SJSA1 (cell line): ENCODE measurements around the gene FAM83G. TPM values are rescaled to one million over a fixed set of nuclear protein-coding genes. Genes with fewer than 3 reads are reported as not detected.
"Not testable (repeated sequence)": the region's sequence is repeated elsewhere in the genome, so short reads cannot be mapped to it uniquely, and the experiment has no call there.

Experiments used
- DNase-seq, 2 experiments: peaks; one replicate each; pipeline ENCODE4 v3.0.0-alpha.2; 2015 to 2020; ENCODE audit warnings: low spot score in 2 of 2, low read depth in 1 of 2
- H3K27ac ChIP-seq: fragments of 250-450 bp; sonication (Bioruptor Pico); 2 replicates; pipeline ENCODE4 v1.5.1; 2020; ENCODE audit warnings: mild to moderate bottlenecking, moderate library complexity
- H3K27me3 ChIP-seq: fragments of 250-450 bp; sonication (Bioruptor Pico); replicated peaks from 2 replicates; pipeline ENCODE4 v1.5.1; 2020; ENCODE audit warnings: mild to moderate bottlenecking, moderate library complexity
- H3K36me3 ChIP-seq: fragments of 250-450 bp; sonication (Bioruptor Pico); 2 replicates; pipeline ENCODE4 v1.5.1; 2020; ENCODE audit warnings: mild to moderate bottlenecking
- H3K4me1 ChIP-seq: fragments of 250-450 bp; sonication (Bioruptor Pico); replicated peaks from 2 replicates; pipeline ENCODE4 v1.6.1; 2021; ENCODE audit warnings: mild to moderate bottlenecking
- H3K4me3 ChIP-seq: fragments of 250-450 bp; sonication (Bioruptor Pico); 2 replicates; pipeline ENCODE4 v1.5.1; 2020; ENCODE audit warnings: mild to moderate bottlenecking
- H3K9me3 ChIP-seq: fragments of 250-450 bp; sonication (Bioruptor Pico); replicated peaks from 2 replicates; pipeline ENCODE4 v1.5.1; 2020; ENCODE audit warnings: mild to moderate bottlenecking
- total RNA-seq: library from RNA; depleted of rRNA; stranded (reverse); fragments of >200 nt; shearing (Covaris generic); gene quantifications from 2 replicates; pipeline ENCODE4 v1.2.3, GENCODE V29; 2014

The FAM83G gene
- total RNA-seq, 1 experiment from 2014 or later = 6.7 TPM

DNA sequence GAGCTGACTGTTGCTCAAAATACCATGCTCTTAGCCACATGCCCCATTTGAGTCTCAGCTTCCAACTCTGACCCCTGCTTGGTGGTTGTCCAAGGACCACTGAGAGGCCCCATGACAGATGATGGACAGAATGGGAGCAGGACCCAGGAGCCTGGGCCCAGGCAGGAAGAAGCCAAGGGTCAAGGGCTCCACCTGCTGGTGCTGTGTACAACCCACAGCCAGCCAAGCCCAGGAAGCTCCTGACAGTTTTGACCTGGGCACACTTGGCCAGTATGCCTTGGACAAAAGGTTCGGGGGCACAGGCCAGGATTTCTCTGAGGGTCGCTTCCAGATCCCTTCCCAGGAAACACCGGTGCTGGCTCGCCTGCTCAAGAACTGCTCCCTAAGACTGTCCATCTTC is 27.2 kb upstream of the FAM83G start:
- not testable (repeated sequence) for H3K9me3 ChIP-seq, H3K4me3 ChIP-seq, H3K27ac ChIP-seq, H3K4me1 ChIP-seq, H3K27me3 ChIP-seq, H3K36me3 ChIP-seq
- peak in 1 of 2 experiments; percentile 84 for DNase-seq

DNA sequence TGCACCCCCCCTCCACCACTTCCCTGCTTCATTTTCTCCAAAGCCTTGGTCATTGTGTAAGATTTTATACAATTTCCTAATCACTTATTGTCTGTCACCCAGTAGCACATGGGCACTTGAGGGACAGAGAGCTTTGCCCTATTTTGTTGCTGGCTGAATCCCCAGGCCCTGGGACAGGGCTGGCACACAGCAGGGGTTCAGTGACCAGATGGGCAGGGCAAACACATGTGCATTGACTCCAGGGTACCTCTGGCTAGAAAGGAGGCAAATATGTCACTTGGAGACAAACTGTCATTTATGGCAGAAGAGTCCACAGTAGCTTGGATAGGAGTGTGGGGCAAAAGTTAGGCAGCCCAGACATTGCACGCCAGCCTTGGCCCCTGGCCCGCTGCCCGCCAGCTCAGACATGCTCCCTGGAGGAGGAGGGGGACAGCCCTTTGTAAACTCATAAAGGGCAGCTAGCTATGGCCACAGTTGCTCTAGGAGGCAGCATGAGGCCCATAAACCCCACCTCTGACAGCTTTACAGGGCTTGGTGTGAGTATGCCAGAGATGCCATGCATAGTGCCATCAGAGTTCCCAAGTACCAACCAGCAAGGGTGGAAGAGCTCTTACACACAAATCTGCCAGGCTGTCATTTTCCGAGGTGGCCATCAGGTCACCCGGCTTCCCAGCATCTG is 26.3 kb upstream of the FAM83G start:
- not testable (repeated sequence) for H3K27ac ChIP-seq, H3K4me3 ChIP-seq, H3K9me3 ChIP-seq, DNase-seq, H3K27me3 ChIP-seq, H3K4me1 ChIP-seq, H3K36me3 ChIP-seq

DNA sequence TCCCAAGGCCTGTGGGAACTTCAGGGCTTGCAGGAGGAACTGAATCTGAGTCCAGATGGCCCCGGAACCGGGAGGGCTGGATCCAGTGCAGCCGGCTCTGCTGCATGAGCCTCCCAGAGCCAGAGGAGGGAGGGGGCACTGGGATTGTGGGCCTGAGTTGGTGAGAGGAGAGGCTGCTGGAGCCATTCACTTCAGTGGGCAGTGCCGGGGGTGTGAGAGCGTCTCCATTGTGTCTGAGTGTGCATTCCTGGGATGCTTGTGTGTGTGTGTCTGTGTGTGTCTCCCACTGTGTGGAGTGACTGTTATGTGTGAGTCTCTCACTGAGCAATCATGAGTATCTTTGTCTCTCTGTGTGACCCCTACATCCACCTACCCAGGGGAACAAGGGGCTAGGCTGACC is 25.2 kb upstream of the FAM83G start:
- H3K36me3 ChIP-seq, H3K27me3 ChIP-seq, H3K4me1 ChIP-seq, H3K4me3 ChIP-seq, H3K27ac ChIP-seq, H3K9me3 ChIP-seq, DNase-seq: not testable (repeated sequence)

DNA sequence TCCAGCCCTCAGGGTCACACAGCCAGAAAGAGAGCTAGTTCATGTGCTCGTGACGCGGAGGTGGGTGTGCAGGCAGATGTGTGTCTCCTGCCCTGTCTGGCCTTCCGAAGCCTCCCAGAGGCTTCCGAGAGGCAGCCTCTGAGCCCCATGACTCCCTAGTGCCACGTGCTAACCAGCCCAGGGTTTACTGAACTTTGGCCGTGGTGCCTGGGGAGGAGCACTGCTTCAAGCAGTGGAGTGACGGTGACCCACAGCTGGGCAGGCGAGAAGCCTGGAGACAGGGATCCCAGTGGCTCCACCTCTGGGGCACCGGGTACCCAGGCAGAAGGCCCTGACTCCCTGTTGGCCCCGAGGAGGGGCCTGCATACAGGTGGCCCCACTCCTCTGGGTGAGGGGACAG is 24.1 kb upstream of the FAM83G start:
- not testable (repeated sequence) for H3K27ac ChIP-seq, H3K36me3 ChIP-seq, H3K4me1 ChIP-seq, H3K27me3 ChIP-seq, DNase-seq, H3K4me3 ChIP-seq, H3K9me3 ChIP-seq

DNA sequence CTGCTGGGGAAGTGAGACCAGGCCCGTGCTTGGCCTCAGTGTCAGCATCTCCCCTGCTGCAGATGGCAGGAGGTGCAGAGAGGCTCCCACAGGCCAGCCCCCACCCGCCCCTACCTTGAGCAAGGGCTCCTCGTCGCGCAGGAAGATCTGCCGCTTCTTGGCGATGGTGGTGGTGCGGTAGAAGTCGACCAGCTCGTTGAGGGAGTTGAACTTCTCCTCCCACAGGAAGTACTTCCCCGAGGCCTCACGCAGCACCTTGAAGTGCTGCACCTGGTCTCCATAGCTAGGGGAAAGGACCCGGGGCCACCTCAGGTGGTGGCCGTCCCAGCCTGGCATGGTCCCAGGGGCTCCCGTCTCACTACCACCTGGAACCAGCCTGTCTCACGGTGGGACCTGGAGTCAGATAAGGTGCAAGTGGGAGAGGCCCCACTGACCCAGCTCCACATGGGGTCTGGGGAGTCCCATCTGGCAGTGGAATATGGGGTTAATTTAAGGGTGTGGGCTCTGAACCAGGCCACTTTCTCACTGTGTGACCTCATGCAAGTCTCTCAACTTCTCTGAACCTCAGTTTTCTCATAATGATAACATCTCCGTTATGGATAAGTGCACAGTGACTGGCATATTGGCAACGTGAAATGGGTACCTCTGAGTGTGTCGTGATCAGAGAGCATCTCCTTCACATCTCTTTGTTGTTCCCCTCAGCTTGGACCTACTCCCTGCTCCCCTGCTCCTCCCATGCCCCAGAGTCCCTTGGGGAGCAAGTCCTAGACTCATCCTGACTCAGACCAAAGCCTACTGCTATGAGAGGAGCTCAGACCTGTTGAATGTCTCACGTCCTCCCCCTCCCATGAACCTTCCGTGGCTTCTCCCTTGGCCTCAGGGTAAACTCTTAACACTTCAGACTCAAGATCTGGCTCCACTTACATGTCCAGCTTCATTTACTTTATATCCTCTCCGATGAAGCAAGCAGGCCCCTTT is 19.8 kb upstream of the FAM83G start:
- no peaks in the 10 kb centered on the region for H3K4me1 ChIP-seq
- DNase-seq = no peak
- no peak overlapping the region for H3K27ac ChIP-seq
- H3K36me3 ChIP-seq = no peaks in the 10 kb centered on the region
- H3K4me3 ChIP-seq = no peak overlapping the region
- no peaks in the 10 kb centered on the region for H3K9me3 ChIP-seq
- H3K27me3 ChIP-seq = no peaks in the 10 kb centered on the region

DNA sequence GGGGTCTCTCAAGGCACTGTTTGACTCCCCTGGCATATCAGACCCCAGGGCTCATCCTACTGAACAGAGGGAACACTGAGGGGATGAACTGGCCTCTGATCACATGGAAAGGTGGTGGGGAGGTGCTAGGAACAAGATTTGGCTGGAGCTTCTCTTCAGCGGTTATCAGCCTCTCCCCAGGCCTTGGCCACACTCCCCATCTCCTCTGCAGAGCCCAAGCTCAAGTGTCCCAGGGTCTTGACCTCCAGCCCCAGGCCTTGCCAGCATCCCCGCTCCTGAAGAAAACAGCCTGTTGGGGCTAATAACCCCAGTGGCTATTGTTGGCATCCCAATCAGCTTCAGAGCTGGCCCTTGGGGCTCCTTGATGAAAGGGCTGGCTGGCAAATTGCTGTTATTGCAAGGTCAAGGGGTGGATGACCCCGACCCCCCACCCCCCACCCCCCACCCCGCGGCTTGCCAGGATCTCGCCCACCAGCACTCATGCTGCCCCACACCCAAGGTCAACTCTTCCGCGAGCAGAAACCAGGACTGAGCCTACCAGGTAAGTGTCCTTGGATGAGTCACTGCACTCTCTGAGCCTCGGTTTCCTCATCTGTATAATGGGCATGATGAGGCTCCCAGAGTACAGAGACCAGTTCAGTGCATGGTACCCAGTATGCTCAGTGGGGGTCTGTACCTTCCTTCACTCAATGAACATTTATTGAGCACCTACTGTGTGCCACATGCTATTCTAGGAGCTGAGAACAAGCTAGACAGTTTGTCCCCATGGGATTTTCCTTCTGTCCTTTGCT is 18.8 kb upstream of the FAM83G start:
- no peak overlapping the region for H3K27ac ChIP-seq
- H3K4me3 ChIP-seq = no peak overlapping the region
- no peaks in the 10 kb centered on the region for H3K36me3 ChIP-seq
- DNase-seq = no peak
- H3K9me3 ChIP-seq = no peaks in the 10 kb centered on the region
- H3K27me3 ChIP-seq = no peaks in the 10 kb centered on the region
- H3K4me1 ChIP-seq = no peaks in the 10 kb centered on the region

DNA sequence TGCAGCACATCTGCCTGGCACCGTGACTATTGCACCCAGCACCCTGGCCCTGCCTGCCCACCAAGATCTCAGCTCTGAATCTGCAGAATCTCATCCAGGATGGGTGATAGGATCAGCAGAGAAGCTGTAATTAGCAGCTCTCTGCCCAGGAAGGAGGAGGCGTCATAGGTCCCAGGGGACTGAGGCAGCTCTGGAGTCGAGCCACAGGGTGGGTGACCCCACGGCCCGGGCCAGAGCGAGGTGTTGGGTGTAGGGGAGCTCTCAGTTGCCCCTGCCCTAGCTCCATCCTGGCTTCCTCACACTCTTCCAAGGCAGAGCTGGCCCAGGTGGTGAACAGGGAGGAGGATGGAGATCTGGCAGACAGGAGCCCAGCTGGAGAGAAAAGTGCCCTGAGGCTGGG is 18.2 kb upstream of the FAM83G start:
- no peaks in the 10 kb centered on the region for H3K36me3 ChIP-seq
- no peak overlapping the region for H3K27ac ChIP-seq
- no peak for DNase-seq
- H3K9me3 ChIP-seq = no peaks in the 10 kb centered on the region
- H3K27me3 ChIP-seq = no peaks in the 10 kb centered on the region
- H3K4me3 ChIP-seq = no peak overlapping the region
- no peaks in the 10 kb centered on the region for H3K4me1 ChIP-seq

DNA sequence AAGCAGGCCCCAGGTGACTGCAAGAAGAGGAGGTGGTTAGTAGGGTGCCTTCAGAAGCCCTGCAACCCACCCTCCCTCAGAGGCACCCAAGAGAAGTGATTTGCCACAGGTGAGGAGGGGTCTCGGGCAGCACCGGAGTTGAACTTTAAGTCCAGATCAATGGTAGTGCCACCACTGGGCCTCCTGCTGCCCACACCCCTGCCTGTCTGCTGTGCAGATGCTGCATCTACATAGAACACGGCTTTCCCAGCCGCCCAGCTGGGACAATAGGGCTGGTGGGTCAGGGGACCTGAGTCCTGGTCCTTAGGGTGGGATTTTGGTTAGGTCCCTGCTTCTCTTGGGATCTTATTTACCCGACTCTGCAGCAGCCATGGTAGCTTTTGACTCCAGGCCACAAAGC is 17.6 kb upstream of the FAM83G start:
- H3K36me3 ChIP-seq = no peaks in the 10 kb centered on the region
- no peak for DNase-seq
- no peaks in the 10 kb centered on the region for H3K27me3 ChIP-seq
- no peak overlapping the region for H3K27ac ChIP-seq
- no peaks in the 10 kb centered on the region for H3K4me1 ChIP-seq
- no peak overlapping the region for H3K4me3 ChIP-seq
- H3K9me3 ChIP-seq = no peaks in the 10 kb centered on the region

DNA sequence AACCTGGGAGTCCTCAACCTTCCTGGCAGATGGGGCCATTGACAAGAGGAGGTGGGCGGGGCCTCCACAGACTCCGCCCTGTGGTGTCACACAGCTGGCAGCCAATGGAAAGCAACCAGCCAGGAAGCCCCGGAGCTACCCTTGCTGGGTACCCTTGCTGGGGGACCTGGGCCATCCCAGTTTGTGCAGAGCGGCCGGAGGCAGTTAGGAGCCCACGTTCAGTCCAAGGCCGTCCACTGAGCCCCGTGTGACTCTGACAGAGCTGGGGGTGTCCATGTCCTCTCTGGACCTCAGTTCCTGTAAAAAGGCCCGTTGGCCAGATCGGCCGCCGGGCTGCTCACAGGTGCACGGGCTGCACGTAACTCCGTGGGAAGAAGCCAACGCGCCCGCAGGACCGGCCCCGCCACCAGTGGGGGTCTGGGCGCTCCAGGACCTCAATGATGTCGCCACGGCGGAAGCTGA is 17.1 kb upstream of the FAM83G start:
- H3K36me3 ChIP-seq = no peaks in the 10 kb centered on the region
- no peaks in the 10 kb centered on the region for H3K27me3 ChIP-seq
- no peaks in the 10 kb centered on the region for H3K9me3 ChIP-seq
- no peak overlapping the region for H3K27ac ChIP-seq
- H3K4me3 ChIP-seq = no peak overlapping the region
- H3K4me1 ChIP-seq = no peaks in the 10 kb centered on the region
- no peak for DNase-seq

DNA sequence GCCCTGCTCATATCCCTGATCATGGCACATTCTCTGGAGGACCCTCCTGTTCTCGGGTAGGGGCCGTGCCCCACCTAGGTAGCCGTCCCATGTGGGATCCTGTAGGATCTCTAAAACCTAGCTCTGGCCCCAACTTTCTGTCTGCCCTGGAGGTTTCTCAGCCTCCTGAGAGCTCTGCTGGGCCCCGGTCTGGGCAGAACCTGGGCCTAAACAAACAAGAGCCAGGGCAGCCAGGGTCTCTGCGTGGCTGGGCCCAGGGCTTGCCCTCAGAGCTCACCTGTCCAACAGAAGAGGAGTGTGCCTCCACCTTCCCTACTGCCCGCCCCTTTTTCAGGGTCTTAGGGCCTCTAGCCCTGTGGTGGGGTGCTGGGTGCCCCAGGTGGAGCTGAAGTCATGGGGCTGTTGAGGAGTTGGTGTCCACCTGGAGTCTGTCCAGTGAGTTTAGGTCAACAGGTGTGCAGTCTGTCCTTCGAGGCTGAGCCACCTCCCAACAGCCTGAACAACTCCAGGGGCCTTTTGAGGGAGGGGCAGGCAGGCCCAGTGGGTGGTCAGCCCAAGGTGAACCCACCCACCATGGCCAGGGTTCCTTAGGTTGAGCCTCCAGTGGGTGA is 16.6 kb upstream of the FAM83G start:
- not testable (repeated sequence) for H3K27ac ChIP-seq, H3K36me3 ChIP-seq, H3K27me3 ChIP-seq, H3K4me1 ChIP-seq, H3K4me3 ChIP-seq, DNase-seq, H3K9me3 ChIP-seq

DNA sequence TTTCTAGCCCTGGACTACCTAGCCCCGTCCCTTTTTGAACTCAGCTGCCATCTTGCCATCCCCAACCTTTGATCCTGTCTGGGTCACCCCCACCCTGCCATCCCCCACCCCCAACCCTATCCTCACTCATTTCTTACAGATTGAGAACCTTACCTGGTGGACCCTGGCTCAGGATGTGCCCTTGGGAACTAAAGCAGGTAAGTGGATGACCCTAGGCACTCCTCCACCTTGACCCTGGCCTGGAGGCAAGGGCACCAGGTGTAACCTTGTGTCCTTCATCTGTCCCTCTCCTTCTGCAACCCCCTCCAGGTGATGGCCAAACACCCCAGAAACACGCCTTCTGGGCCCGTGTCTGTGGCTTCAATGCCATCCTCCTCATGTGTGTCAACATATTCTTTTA is 15.5 kb upstream of the FAM83G start:
- H3K36me3 ChIP-seq = no peaks in the 10 kb centered on the region
- no peaks in the 10 kb centered on the region for H3K27me3 ChIP-seq

DNA sequence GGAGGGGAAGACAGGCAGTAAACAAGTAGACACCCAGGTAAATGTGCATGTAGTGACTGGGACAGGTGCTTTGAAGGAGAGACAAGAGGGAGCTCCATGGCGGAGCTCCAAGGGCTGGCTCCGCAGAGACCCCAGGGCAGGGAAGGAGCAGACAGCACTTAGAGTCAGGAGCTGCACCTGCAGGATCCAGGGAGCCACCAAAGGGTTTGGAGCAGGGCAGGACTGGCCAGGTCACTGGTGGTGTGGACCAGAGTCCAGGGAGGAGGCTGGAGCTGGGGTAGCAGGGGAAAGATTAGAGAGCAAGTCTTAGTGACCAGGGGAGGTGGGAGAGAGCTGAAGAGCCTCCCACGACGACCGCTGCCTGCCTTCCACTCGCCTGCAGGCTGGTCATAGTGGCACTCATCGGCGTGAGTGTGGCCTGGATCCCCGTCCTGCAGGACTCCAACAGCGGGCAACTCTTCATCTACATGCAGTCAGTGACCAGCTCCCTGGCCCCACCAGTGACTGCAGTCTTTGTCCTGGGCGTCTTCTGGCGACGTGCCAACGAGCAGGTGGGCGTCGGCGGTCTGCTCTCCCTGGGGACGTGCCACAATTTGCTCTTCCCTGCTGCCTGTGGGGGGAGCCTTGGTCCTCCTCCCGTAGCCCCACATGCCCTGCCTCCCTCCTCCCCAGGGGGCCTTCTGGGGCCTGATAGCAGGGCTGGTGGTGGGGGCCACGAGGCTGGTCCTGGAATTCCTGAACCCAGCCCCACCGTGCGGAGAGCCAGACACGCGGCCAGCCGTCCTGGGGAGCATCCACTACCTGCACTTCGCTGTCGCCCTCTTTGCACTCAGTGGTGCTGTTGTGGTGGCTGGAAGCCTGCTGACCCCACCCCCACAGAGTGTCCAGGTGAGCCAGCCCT is 14.7 kb upstream of the FAM83G start:
- Histone ChIP-seq H3K36me3 (no peaks in the 10 kb centered on the region), H3K27me3 (no peaks in the 10 kb centered on the region), H3K9me3 (no peaks in the 10 kb centered on the region), H3K27ac (no peak overlapping the region), H3K4me1 (no peaks in the 10 kb centered on the region), H3K4me3 (no peak overlapping the region)
- no peak for DNase-seq

More for the DNA sequence above, 15.5 kb upstream of the FAM83G start:
- no peak overlapping the region for H3K27ac ChIP-seq
- DNase-seq = no peak
- H3K4me1 ChIP-seq = no peaks in the 10 kb centered on the region
- H3K9me3 ChIP-seq = no peaks in the 10 kb centered on the region
- H3K4me3 ChIP-seq = no peak overlapping the region

DNA sequence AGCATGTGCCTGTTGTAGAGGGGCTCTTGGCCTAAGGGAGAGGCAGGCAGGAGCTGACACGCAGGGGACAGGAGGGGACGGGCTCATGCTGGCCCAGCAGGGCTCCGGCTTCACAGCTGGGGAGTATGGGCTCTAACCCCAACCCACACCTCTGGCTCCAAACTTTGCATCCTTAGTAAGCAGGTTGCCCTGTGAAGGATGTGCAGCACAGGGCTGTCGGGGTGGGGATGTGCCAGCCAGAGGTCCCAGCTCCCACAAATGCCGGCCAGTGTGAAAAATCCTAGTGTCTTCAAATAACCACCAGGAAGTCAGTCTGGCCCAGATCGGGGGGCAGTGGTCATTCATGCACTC is 14.0 kb upstream of the FAM83G start:
- Histone ChIP-seq H3K27ac (no peak overlapping the region), H3K36me3 (no peaks in the 10 kb centered on the region)

More for the DNA sequence above, 14.0 kb upstream of the FAM83G start:
- Histone ChIP-seq H3K4me3 (no peak overlapping the region), H3K27me3 (no peaks in the 10 kb centered on the region), H3K4me1 (no peaks in the 10 kb centered on the region), H3K9me3 (no peaks in the 10 kb centered on the region)
- no peak for DNase-seq
